Stomach smooth muscle (tissue), 2 donors: ENCODE results near the gene FBXO3.
A peak's percentile ranks its signal among the peaks of the same experiment; 100 is the strongest.
"Not testable (repeated sequence)": the region's sequence is repeated elsewhere in the genome, so short reads cannot be mapped to it uniquely, and the experiment has no call there.

Experiments used
- H3K27ac ChIP-seq: one replicate; pipeline ENCODE4 v1.7.0; 2013; ENCODE audit warnings: mild to moderate bottlenecking, low read length, inconsistent platforms
- H3K27me3 ChIP-seq, 2 donors: one replicate each; pipeline ENCODE4 v1.7.0; 2013; ENCODE audit warnings: low read length in 2 of 2; ENCODE audit not compliant: insufficient read depth in 2 of 2, control insufficient read depth in 1 of 2
- H3K36me3 ChIP-seq, 2 donors: one replicate each; pipeline ENCODE4 v1.7.0; 2013; ENCODE audit warnings: low read length in 2 of 2; ENCODE audit not compliant: control insufficient read depth in 2 of 2, insufficient read depth in 2 of 2
- H3K4me1 ChIP-seq: one replicate; pipeline ENCODE4 v1.7.0; 2013; ENCODE audit warnings: low read length; ENCODE audit not compliant: control insufficient read depth, insufficient read depth
- H3K4me3 ChIP-seq, 2 donors: one replicate each; pipeline ENCODE4 v1.7.0; 2013; ENCODE audit warnings: low read length in 2 of 2
- H3K9ac ChIP-seq, 2 donors: one replicate each; pipeline ENCODE4 v1.7.0; 2013; ENCODE audit warnings: low read length in 2 of 2, mild to moderate bottlenecking in 1 of 2
- H3K9me3 ChIP-seq, 2 donors: one replicate each; pipeline ENCODE4 v1.7.0; 2013; ENCODE audit warnings: low read length in 2 of 2; ENCODE audit not compliant: control insufficient read depth in 2 of 2
- donor health status: healthy.
- donor health status: Pancreatic carcinoma.

FBXO3 gene, protein sequence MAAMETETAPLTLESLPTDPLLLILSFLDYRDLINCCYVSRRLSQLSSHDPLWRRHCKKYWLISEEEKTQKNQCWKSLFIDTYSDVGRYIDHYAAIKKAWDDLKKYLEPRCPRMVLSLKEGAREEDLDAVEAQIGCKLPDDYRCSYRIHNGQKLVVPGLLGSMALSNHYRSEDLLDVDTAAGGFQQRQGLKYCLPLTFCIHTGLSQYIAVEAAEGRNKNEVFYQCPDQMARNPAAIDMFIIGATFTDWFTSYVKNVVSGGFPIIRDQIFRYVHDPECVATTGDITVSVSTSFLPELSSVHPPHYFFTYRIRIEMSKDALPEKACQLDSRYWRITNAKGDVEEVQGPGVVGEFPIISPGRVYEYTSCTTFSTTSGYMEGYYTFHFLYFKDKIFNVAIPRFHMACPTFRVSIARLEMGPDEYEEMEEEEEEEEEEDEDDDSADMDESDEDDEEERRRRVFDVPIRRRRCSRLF

DNA sequence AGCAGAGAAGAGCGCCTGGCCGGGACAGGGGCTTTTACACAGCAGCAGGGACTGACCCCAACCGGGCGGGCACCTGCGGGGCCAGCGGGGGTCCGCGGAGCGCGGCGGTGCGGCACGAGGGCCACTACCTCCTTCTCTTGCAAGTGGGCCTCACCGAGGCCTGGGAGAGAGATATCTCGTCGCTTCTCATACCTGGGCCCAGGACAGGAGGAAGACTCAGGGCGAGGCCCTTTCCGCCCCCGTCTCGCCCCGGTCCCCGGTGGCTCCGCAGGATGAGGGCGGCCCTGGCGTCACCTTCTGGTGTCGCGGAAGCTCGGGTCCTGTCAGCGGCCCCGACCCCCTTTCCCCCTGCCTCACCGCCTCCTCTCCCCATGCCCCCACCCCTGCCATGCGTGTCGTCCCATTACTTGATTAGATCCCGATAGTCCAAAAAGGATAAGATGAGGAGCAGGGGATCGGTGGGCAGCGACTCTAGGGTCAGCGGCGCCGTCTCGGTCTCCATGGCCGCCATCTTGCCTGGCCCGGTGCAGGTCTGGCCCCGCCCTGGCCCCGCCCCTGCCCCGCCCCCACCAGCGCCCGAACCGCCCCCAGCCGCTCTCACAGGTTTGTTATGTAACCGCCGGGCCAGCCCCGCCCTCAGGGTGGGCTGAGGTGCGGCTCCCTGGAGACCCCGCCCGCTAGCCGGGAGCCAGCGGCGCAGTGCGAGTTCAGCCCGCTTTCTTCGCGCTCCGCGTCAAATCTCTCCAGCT is at the start of gene FBXO3:
Gene FBXO3 (minus strand): TSS at position 534 of the 749 bp plus-strand sequence. CDS start 23 bp downstream, at position 511.
- Histone ChIP-seq H3K4me3 (peak within 1 kb of the TSS; percentile 90 to 93), H3K4me1 (peaks cover 21% of the 10 kb centered on the region), H3K36me3 (peaks cover 3% of the 10 kb centered on the region in 2 donors), H3K27me3 (no peaks in the 10 kb centered on the region), H3K9ac (peak within 1 kb of the TSS; percentile 87 to 97), H3K9me3 (no peaks in the 10 kb centered on the region), H3K27ac (peak within 1 kb of the TSS; percentile 91)

DNA sequence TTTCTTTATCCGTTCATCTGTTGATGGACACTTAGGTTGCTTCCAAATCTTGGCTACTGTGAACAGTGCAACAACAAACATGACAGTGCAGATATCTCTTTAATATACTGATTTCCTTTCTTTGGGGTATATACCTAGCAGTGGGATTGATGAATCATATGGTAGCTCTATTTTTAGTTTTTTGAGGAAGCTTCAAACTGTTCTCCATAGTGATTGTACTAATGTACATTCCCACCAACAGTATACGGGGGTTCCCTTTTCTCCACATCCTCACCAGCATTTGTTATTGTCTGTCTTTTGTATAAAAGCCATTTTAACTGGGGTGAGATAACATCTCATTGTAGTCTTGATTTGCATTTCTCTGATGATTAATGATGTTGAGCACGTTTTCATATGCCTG is 48.7 kb upstream of the FBXO3 start:
- H3K27ac ChIP-seq, H3K9ac ChIP-seq, H3K36me3 ChIP-seq, H3K4me1 ChIP-seq, H3K9me3 ChIP-seq, H3K4me3 ChIP-seq: not testable (repeated sequence)
- H3K27me3 ChIP-seq = peaks cover 10 to 21% of the 10 kb centered on the region in 2 donors

GRCh38 chr11:33819278-33820035 is 45.1 kb upstream of the FBXO3 start:
- no peaks in the 10 kb centered on the region for H3K36me3 ChIP-seq
- no peak overlapping the region for H3K27ac ChIP-seq
- peaks cover 3 to 15% of the 10 kb centered on the region in 2 donors for H3K27me3 ChIP-seq
- H3K4me3 ChIP-seq = no peak overlapping the region
- no peaks in the 10 kb centered on the region for H3K4me1 ChIP-seq
- H3K9me3 ChIP-seq = no peaks in the 10 kb centered on the region
- H3K9ac ChIP-seq = no peak overlapping the region

- Histone ChIP-seq H3K4me1 (no peaks in the 10 kb centered on the region), H3K27me3 (peaks cover 0 to 4% of the 10 kb centered on the region in 2 donors), H3K9ac (no peak overlapping the region), H3K36me3 (no peaks in the 10 kb centered on the region), H3K4me3 (no peak overlapping the region), H3K9me3 (no peaks in the 10 kb centered on the region), H3K27ac (no peak overlapping the region)
Measured at GRCh38 chr11:33808228-33808828, 34.0 kb upstream of the FBXO3 start.

DNA sequence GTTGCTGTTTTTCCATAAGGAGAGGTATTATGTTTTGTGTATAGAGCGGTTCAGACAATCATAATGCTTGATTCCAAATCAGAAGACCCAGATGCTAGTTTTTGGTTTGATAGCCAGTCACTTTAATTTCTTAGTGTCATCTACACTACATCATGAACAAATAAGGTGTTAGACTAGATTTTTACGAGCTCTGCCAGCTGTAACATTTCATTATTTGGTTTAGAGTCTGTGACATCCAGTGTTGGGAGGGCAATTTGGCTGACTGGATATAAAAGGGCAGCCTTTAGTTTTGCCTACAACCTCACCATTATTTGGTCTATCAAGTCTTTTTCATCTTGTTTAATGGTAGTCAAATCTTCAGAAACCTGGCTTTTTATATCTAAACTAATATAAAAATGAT is 30.2 kb upstream of the FBXO3 start:
- Histone ChIP-seq H3K36me3 (no peaks in the 10 kb centered on the region), H3K4me3 (no peak overlapping the region), H3K4me1 (peaks cover 9% of the 10 kb centered on the region), H3K27ac (no peak overlapping the region), H3K27me3 (peaks cover 15 to 31% of the 10 kb centered on the region in 2 donors), H3K9ac (no peak overlapping the region), H3K9me3 (no peaks in the 10 kb centered on the region)

DNA sequence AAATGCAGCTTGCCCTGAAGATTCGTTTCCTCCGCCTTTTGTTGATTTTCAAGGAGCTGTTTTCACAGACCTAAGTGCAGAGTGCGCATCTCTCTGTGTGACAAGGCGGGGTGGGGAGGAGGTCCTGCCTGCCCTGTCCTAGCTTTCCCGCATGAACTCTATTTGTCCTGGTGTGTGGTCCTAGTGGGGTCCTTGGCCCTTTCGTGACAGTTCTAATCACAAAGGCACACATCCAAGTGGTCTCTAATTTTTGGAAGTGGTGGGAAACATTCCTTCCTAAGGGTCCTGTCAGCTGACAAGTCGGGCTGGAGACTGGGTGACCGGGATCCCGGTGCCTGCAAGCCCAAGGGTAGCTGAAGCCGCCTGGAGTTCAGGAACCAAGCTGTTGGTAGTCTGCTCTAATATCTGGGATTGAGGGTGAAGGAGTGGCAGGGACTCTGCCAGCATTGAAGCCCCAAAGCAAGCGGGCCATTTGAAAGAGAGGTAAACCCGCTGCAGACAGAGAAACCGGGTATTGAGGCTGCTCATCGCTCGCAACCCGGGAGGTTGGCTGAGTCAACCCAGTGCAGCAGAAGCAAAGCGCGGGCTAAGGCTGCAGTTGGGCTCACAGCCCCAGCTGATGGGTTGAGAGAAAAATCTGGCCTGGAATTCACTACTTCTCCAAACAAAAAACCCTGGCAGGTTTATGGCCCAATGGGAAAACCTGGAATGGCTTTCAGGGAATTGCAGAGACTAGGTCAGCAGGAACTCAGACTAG is 28.1 kb upstream of the FBXO3 start:
- Histone ChIP-seq H3K36me3 (no peaks in the 10 kb centered on the region), H3K9ac (no peak overlapping the region), H3K9me3 (no peaks in the 10 kb centered on the region), H3K4me1 (peaks cover 9% of the 10 kb centered on the region), H3K4me3 (peak overlapping the region; percentile 32 to 62), H3K27ac (no peak overlapping the region), H3K27me3 (peaks cover 15 to 38% of the 10 kb centered on the region in 2 donors)

- Histone ChIP-seq H3K27me3 (peaks cover 15 to 38% of the 10 kb centered on the region in 2 donors), H3K4me1 (peaks cover 9% of the 10 kb centered on the region), H3K36me3 (no peaks in the 10 kb centered on the region), H3K9me3 (no peaks in the 10 kb centered on the region), H3K4me3 (peak overlapping the region in 1 of 2 donors; percentile 62), H3K27ac (no peak overlapping the region), H3K9ac (no peak overlapping the region)
Measured at GRCh38 chr11:33801821-33802193, 27.5 kb upstream of the FBXO3 start.

DNA sequence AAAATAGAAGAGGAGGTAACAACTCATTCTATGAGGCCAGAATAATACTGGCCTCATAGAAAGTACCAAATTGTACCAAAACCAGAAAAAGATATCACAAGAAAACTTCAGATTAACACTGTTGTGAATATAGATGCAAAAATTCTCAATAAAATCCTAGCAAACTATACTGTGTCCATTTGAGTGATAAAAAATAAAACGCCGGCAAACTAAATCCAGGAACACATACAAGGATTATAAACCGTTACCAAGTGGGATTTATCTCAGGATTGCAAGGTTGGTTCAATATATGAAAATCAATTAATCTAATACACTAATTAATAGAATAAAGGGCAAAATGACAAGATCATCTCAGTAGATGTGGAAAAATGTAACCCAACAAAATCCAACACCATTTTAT is 23.6 kb upstream of the FBXO3 start:
- H3K9ac ChIP-seq = no peak overlapping the region
- peaks cover 15 to 38% of the 10 kb centered on the region in 2 donors for H3K27me3 ChIP-seq
- no peak overlapping the region for H3K27ac ChIP-seq
- peaks cover 9% of the 10 kb centered on the region for H3K4me1 ChIP-seq
- no peaks in the 10 kb centered on the region for H3K36me3 ChIP-seq
- H3K9me3 ChIP-seq = no peaks in the 10 kb centered on the region
- no peak overlapping the region for H3K4me3 ChIP-seq

DNA sequence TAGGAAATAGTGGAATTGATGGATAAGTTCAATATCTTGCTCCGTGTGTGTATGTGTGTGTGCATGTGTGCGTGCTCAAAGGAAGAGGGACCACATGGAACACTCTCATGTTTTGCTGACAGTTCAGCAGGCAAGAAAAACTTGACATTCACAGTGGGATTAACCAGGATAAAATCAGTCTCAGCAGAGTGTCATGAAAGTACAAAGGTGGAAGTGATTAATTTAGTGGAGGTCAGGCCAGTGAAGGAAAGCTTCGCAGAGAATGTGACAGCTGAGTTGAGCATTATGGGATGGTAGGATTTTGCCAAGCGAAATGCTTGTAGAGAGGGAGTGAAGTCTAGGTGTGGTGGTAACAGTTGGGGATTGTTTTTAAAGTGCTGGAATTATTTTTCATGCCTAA is 15.7 kb upstream of the FBXO3 start:
- H3K36me3 ChIP-seq = no peaks in the 10 kb centered on the region
- H3K4me1 ChIP-seq = no peaks in the 10 kb centered on the region
- no peak overlapping the region for H3K9ac ChIP-seq
- H3K9me3 ChIP-seq = peaks cover 0 to 3% of the 10 kb centered on the region in 2 donors
- no peak overlapping the region for H3K4me3 ChIP-seq
- peaks cover 0 to 3% of the 10 kb centered on the region in 2 donors for H3K27me3 ChIP-seq
- H3K27ac ChIP-seq = no peak overlapping the region

DNA sequence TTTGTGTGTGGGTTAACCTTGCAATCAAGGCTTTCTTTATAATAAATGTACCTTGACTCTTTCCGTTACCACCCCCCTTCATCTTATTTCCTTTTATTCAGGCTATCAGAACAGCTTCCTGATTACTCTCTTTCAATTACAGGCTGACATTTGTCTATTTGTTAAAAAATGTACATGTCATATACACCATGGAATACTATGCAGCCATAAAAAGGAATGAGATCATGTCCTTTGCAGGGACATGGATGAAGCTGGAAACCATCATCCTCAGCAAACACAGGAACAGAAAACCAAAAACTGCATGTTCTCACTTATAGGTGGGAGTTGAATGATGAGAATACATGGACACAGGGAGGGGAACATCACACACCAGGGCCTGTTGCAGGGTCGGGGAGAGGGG is 13.8 kb upstream of the FBXO3 start:
- not testable (repeated sequence) for H3K4me3 ChIP-seq, H3K9me3 ChIP-seq, H3K27me3 ChIP-seq, H3K36me3 ChIP-seq, H3K9ac ChIP-seq, H3K4me1 ChIP-seq, H3K27ac ChIP-seq
